NCI-H2196 treated with DMSO at 0.1 percent for 48 hours (cell line): ENCODE data around the gene ERN1.
"Not testable (repeated sequence)": the region's sequence is repeated elsewhere in the genome, so short reads cannot be mapped to it uniquely, and the experiment has no call there.

Experiments used
- DNase-seq: peaks from one replicate; lab custom pipeline; 2025; ENCODE audit not compliant: unreplicated experiment; lab: John Stamatoyannopoulos, UW

Gene ERN1

GRCh38 chr17:64138441-64138840, 8.5 kb upstream of the ERN1 start:
- no peak for DNase-seq

GRCh38 chr17:64135000-64135399, 5.1 kb upstream of the ERN1 start:
- DNase-seq = no peak

GRCh38 chr17:64134216-64134970, 4.4 kb upstream of the ERN1 start:
- no peak for DNase-seq

GRCh38 chr17:64133546-64134215, 3.7 kb upstream of the ERN1 start:
- DNase-seq = peak; percentile 46

- DNase-seq = no peak
These were observed 1.8 kb upstream of the ERN1 start for GRCh38 chr17:64131606-64132270.

GRCh38 chr17:64130559-64131001, 636 bp upstream of the ERN1 start:
- DNase-seq = no peak

GRCh38 chr17:64129515-64129764, 504 bp downstream of the ERN1 start:
- DNase-seq = no peak

GRCh38 chr17:64128787-64129514, 993 bp downstream of the ERN1 start:
- no peak for DNase-seq

GRCh38 chr17:64126918-64127317, 3.0 kb downstream of the ERN1 start:
- DNase-seq = no peak

GRCh38 chr17:64125937-64126336, 4.0 kb downstream of the ERN1 start:
- DNase-seq = no peak

- no peak for DNase-seq
These were observed 5.3 kb downstream of the ERN1 start for GRCh38 chr17:64124609-64125008.

- no peak for DNase-seq
These were observed 6.8 kb downstream of the ERN1 start for GRCh38 chr17:64123114-64123513.

GRCh38 chr17:64120972-64121786, 8.8 kb downstream of the ERN1 start:
- DNase-seq = not testable (repeated sequence)

GRCh38 chr17:64120159-64120810, 9.7 kb downstream of the ERN1 start:
- DNase-seq = no peak

GRCh38 chr17:64117981-64118979, 11.7 kb downstream of the ERN1 start:
- no peak for DNase-seq

GRCh38 chr17:64115822-64116534, 14.0 kb downstream of the ERN1 start:
- DNase-seq = no peak

GRCh38 chr17:64115043-64115698, 14.8 kb downstream of the ERN1 start:
- no peak for DNase-seq

GRCh38 chr17:64113006-64113405, 16.9 kb downstream of the ERN1 start:
- DNase-seq = no peak
